BLaER1 treated with 17β-estradiol and CSF1 and Interleukin-3, amounts not matched to agents 10 nM and 100 nM (cell line): ENCODE data around the gene HMCN1.

Source experiments
- H3K27ac ChIP-seq, 11 experiments: shearing (Covaris generic); formaldehyde crosslinking; 2 replicates each; pipeline ENCODE4 v1.8.1; 2022
- H3K27me3 ChIP-seq, 11 experiments: shearing (Covaris generic); formaldehyde crosslinking; 2 replicates each; pipeline ENCODE4 v1.8.1; 2022
- H3K36me3 ChIP-seq, 11 experiments: shearing (Covaris generic); formaldehyde crosslinking; 2 replicates each; pipeline ENCODE4 v1.8.1; 2022
- H3K4me1 ChIP-seq, 10 experiments: shearing (Covaris generic); formaldehyde crosslinking; 2 replicates each; pipeline ENCODE4 v1.8.1; 2022
- H3K4me2 ChIP-seq, 11 experiments: shearing (Covaris generic); formaldehyde crosslinking; 2 replicates each; pipeline ENCODE4 v1.8.1; 2022
- H3K4me3 ChIP-seq, 10 experiments: shearing (Covaris generic); formaldehyde crosslinking; 2 replicates each; pipeline ENCODE4 v1.8.1; 2022
- H3K9ac ChIP-seq, 11 experiments: shearing (Covaris generic); formaldehyde crosslinking; 2 replicates each; pipeline ENCODE4 v1.8.1; 2022
- H3K9me3 ChIP-seq, 11 experiments: shearing (Covaris generic); formaldehyde crosslinking; replicated peaks in 1 of 11; 2 replicates each; pipeline ENCODE4 v1.8.1; 2022
- H4K20me1 ChIP-seq, 11 experiments: shearing (Covaris generic); formaldehyde crosslinking; 2 replicates each; pipeline ENCODE4 v1.8.1; 2022
- Cebpa-rat ChIP-seq, 11 experiments: shearing (Covaris generic); IDR thresholded peaks; 2 replicates each; pipeline ENCODE4 v1.8.1; 2022

HMCN1 gene

GRCh38 chr1:186125511-186125910 lies 391.3 kb downstream of the HMCN1 start:
- no peaks in the 10 kb centered on the region for H4K20me1 ChIP-seq
- TF ChIP-seq Cebpa-rat (IDR thresholded peaks at IDR 0.05), result no peak
- H3K9me3 ChIP-seq, result no peaks in the 10 kb centered on the region
- no peak overlapping the region for H3K27ac ChIP-seq
- no peak overlapping the region for H3K4me2 ChIP-seq
- no peaks in the 10 kb centered on the region for H3K36me3 ChIP-seq
- no peak overlapping the region for H3K4me3 ChIP-seq
- H3K4me1 ChIP-seq, result no peaks in the 10 kb centered on the region
- H3K27me3 ChIP-seq, result no peaks in the 10 kb centered on the region
- H3K9ac ChIP-seq, result no peak overlapping the region

GRCh38 chr1:186129758-186130157 lies 395.6 kb downstream of the HMCN1 start:
- no peak overlapping the region for H3K9ac ChIP-seq
- no peak for TF ChIP-seq Cebpa-rat (IDR thresholded peaks at IDR 0.05)
- H3K9me3 ChIP-seq, result no peaks in the 10 kb centered on the region

GRCh38 chr1:186139115-186139514 lies 404.9 kb downstream of the HMCN1 start:
- H3K9me3 ChIP-seq, result no peaks in the 10 kb centered on the region

More at GRCh38 chr1:186129758-186130157, 395.6 kb downstream of the HMCN1 start:
- no peak overlapping the region for H3K4me2 ChIP-seq
- no peaks in the 10 kb centered on the region for H3K27me3 ChIP-seq
- no peak overlapping the region for H3K4me3 ChIP-seq
- no peaks in the 10 kb centered on the region for H3K36me3 ChIP-seq
- H3K4me1 ChIP-seq, result no peaks in the 10 kb centered on the region
- H3K27ac ChIP-seq, result no peak overlapping the region
- no peaks in the 10 kb centered on the region for H4K20me1 ChIP-seq

GRCh38 chr1:186139701-186140100 lies 405.5 kb downstream of the HMCN1 start:
- no peak overlapping the region for H3K4me3 ChIP-seq
- no peak overlapping the region for H3K27ac ChIP-seq
- H3K9me3 ChIP-seq, result no peaks in the 10 kb centered on the region
- peaks cover 0 to 9% (median 0%) of the 10 kb centered on the region in 10 experiments; a peak in 4 of 20 replicates for H3K4me1 ChIP-seq
- no peaks in the 10 kb centered on the region for H4K20me1 ChIP-seq
- no peak overlapping the region for H3K4me2 ChIP-seq
- H3K36me3 ChIP-seq, result no peaks in the 10 kb centered on the region
- no peaks in the 10 kb centered on the region for H3K27me3 ChIP-seq
- TF ChIP-seq Cebpa-rat (IDR thresholded peaks at IDR 0.05), result no peak
- H3K9ac ChIP-seq, result no peak overlapping the region

More at GRCh38 chr1:186139115-186139514, 404.9 kb downstream of the HMCN1 start:
- no peaks in the 10 kb centered on the region for H4K20me1 ChIP-seq
- no peak overlapping the region for H3K4me2 ChIP-seq
- no peak overlapping the region for H3K9ac ChIP-seq
- no peak for TF ChIP-seq Cebpa-rat (IDR thresholded peaks at IDR 0.05)
- H3K27ac ChIP-seq, result no peak overlapping the region
- H3K4me3 ChIP-seq, result no peak overlapping the region
- H3K27me3 ChIP-seq, result no peaks in the 10 kb centered on the region
- peaks cover 0 to 3% (median 0%) of the 10 kb centered on the region in 10 experiments; a peak in 4 of 20 replicates for H3K4me1 ChIP-seq
- H3K36me3 ChIP-seq, result no peaks in the 10 kb centered on the region

- Histone ChIP-seq H3K27me3 (no peaks in the 10 kb centered on the region), H3K27ac (no peak overlapping the region), H3K4me1 (peaks cover 0 to 33% (median 3%) of the 10 kb centered on the region in 10 experiments; a peak in 9 of 20 replicates), H3K9me3 (peaks cover 0 to 8% (median 0%) of the 10 kb centered on the region in 11 experiments; a peak in 1 of 22 replicates), H3K36me3 (no peaks in the 10 kb centered on the region), H4K20me1 (no peaks in the 10 kb centered on the region), H3K4me2 (no peak overlapping the region), H3K4me3 (no peak overlapping the region), H3K9ac (no peak overlapping the region)
- TF ChIP-seq Cebpa-rat (IDR thresholded peaks at IDR 0.05), result no peak
Measured at GRCh38 chr1:186142159-186142558, 408.0 kb downstream of the HMCN1 start.

GRCh38 chr1:186142916-186143315 lies 408.7 kb downstream of the HMCN1 start:
- Histone ChIP-seq H3K27ac (no peak overlapping the region), H3K36me3 (no peaks in the 10 kb centered on the region), H3K4me2 (no peak overlapping the region), H4K20me1 (no peaks in the 10 kb centered on the region), H3K27me3 (no peaks in the 10 kb centered on the region), H3K9me3 (peaks cover 0 to 8% (median 0%) of the 10 kb centered on the region in 11 experiments; a peak in 1 of 22 replicates), H3K9ac (no peak overlapping the region), H3K4me1 (peaks cover 0 to 36% (median 3%) of the 10 kb centered on the region in 10 experiments; a peak in 9 of 20 replicates), H3K4me3 (no peak overlapping the region)
- no peak for TF ChIP-seq Cebpa-rat (IDR thresholded peaks at IDR 0.05)

- no peak for TF ChIP-seq Cebpa-rat (IDR thresholded peaks at IDR 0.05)
- Histone ChIP-seq H3K27ac (no peak overlapping the region), H3K36me3 (no peaks in the 10 kb centered on the region), H3K4me3 (no peak overlapping the region), H3K9me3 (peaks cover 0 to 8% (median 0%) of the 10 kb centered on the region in 11 experiments; a peak in 1 of 22 replicates), H3K4me1 (peaks cover 0 to 36% (median 3%) of the 10 kb centered on the region in 10 experiments; a peak in 9 of 20 replicates), H4K20me1 (no peaks in the 10 kb centered on the region), H3K9ac (no peak overlapping the region), H3K27me3 (no peaks in the 10 kb centered on the region), H3K4me2 (no peak overlapping the region)
Measured at GRCh38 chr1:186143481-186143880, 409.3 kb downstream of the HMCN1 start.

GRCh38 chr1:186144505-186144904 lies 410.3 kb downstream of the HMCN1 start:
- Histone ChIP-seq H4K20me1 (no peaks in the 10 kb centered on the region), H3K27ac (no peak overlapping the region), H3K9me3 (peaks cover 0 to 8% (median 0%) of the 10 kb centered on the region in 11 experiments; a peak in 1 of 22 replicates), H3K27me3 (no peaks in the 10 kb centered on the region), H3K36me3 (no peaks in the 10 kb centered on the region), H3K4me2 (peak overlapping the region in 3 of 11 experiments; percentile 1 to 57 (median 46); a peak in 4 of 22 replicates), H3K4me1 (peaks cover 0 to 36% (median 3%) of the 10 kb centered on the region in 10 experiments; a peak in 9 of 20 replicates), H3K4me3 (no peak overlapping the region), H3K9ac (no peak overlapping the region)
- TF ChIP-seq Cebpa-rat (IDR thresholded peaks at IDR 0.05), result no peak

GRCh38 chr1:186146974-186147373 lies 412.8 kb downstream of the HMCN1 start:
- Histone ChIP-seq H3K4me1 (peaks cover 0 to 36% (median 3%) of the 10 kb centered on the region in 10 experiments; a peak in 9 of 20 replicates), H3K9ac (no peak overlapping the region), H3K27ac (peak overlapping the region in 4 of 11 experiments; percentile 21 to 50 (median 32); a peak in 7 of 22 replicates), H3K4me2 (peak overlapping the region in 5 of 11 experiments; percentile 29 to 64 (median 45); a peak in 10 of 22 replicates), H3K36me3 (no peaks in the 10 kb centered on the region), H3K4me3 (no peak overlapping the region), H3K9me3 (peaks cover 0 to 8% (median 0%) of the 10 kb centered on the region in 11 experiments; a peak in 1 of 22 replicates), H3K27me3 (no peaks in the 10 kb centered on the region), H4K20me1 (no peaks in the 10 kb centered on the region)
- TF ChIP-seq Cebpa-rat (IDR thresholded peaks at IDR 0.05), result no peak

GRCh38 chr1:186149591-186149990 lies 415.4 kb downstream of the HMCN1 start:
- Histone ChIP-seq H3K4me1 (peaks cover 0 to 28% (median 3%) of the 10 kb centered on the region in 10 experiments; a peak in 9 of 20 replicates), H3K27me3 (no peaks in the 10 kb centered on the region), H3K9me3 (peaks cover 0 to 8% (median 0%) of the 10 kb centered on the region in 11 experiments; a peak in 1 of 22 replicates), H3K36me3 (no peaks in the 10 kb centered on the region), H4K20me1 (no peaks in the 10 kb centered on the region), H3K27ac (no peak overlapping the region), H3K4me2 (no peak overlapping the region), H3K4me3 (no peak overlapping the region), H3K9ac (no peak overlapping the region)
- no peak for TF ChIP-seq Cebpa-rat (IDR thresholded peaks at IDR 0.05)
